ENCODE data around the gene RSAD2.
"Not testable (repeated sequence)": the region's sequence is repeated elsewhere in the genome, so short reads cannot be mapped to it uniquely, and the experiment has no call there.

RSAD2 gene

DNA sequence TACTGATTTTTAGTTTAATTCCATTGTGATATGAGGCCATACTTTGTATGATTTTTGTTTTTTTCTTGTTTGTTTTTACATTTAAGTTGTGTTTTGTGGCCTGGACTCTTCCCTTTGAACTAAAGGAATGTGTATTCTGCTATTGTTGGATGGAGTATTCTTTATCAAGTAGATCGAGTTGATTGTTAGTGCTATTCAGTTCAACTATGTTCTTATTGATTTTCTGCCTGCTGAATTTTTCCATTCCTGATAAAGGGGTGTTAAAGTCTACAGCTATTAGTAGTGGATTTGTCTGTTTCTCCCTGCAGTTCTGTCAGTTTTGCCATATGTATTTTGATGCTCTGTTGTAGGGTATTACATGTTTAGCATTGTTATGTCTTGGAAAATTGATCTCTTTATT, 54.2 kb downstream of the RSAD2 start:
- no peak overlapping the region for H3K27ac ChIP-seq (ENCODE audit: insufficient read depth, low read length, poor library complexity, severe bottlenecking)
- no peak for DNase-seq
- no peaks in the 10 kb centered on the region for H3K9me3 ChIP-seq (ENCODE audit: control insufficient read depth, low read length)
- H3K4me3 ChIP-seq (ENCODE audit: insufficient read depth, low read depth, low read length, poor library complexity, severe bottlenecking): no peak overlapping the region
- no peaks in the 10 kb centered on the region for H3K27me3 ChIP-seq (replicated peaks; ENCODE audit: control insufficient read depth, insufficient read depth, low read length, poor library complexity, severe bottlenecking)
- no peaks in the 10 kb centered on the region for H3K36me3 ChIP-seq (ENCODE audit: control insufficient read depth, insufficient read depth, low read length)
- H3K4me1 ChIP-seq (ENCODE audit: control insufficient read depth, insufficient read depth, low read length, poor library complexity, severe bottlenecking): peaks cover 8% of the 10 kb centered on the region

- H3K27ac ChIP-seq (ENCODE audit: insufficient read depth, low read length, poor library complexity, severe bottlenecking): no peak overlapping the region
- H3K27me3 ChIP-seq (replicated peaks; ENCODE audit: control insufficient read depth, insufficient read depth, low read length, poor library complexity, severe bottlenecking): no peaks in the 10 kb centered on the region
- H3K9me3 ChIP-seq (ENCODE audit: control insufficient read depth, low read length): no peaks in the 10 kb centered on the region
- no peak for DNase-seq
- H3K4me1 ChIP-seq (ENCODE audit: control insufficient read depth, insufficient read depth, low read length, poor library complexity, severe bottlenecking): peaks cover 8% of the 10 kb centered on the region
- H3K4me3 ChIP-seq (ENCODE audit: insufficient read depth, low read depth, low read length, poor library complexity, severe bottlenecking): no peak overlapping the region
- no peaks in the 10 kb centered on the region for H3K36me3 ChIP-seq (ENCODE audit: control insufficient read depth, insufficient read depth, low read length)
These were observed 54.6 kb downstream of the RSAD2 start for GRCh38 chr2:6932206-6932605.

- DNase-seq: no peak
- Histone ChIP-seq H3K4me3 (ENCODE audit: insufficient read depth, low read depth, low read length, poor library complexity, severe bottlenecking) (no peak overlapping the region), H3K27ac (ENCODE audit: insufficient read depth, low read length, poor library complexity, severe bottlenecking) (no peak overlapping the region), H3K36me3 (ENCODE audit: control insufficient read depth, insufficient read depth, low read length) (no peaks in the 10 kb centered on the region), H3K4me1 (ENCODE audit: control insufficient read depth, insufficient read depth, low read length, poor library complexity, severe bottlenecking) (peaks cover 8% of the 10 kb centered on the region), H3K9me3 (ENCODE audit: control insufficient read depth, low read length) (no peaks in the 10 kb centered on the region), H3K27me3 (replicated peaks; ENCODE audit: control insufficient read depth, insufficient read depth, low read length, poor library complexity, severe bottlenecking) (no peaks in the 10 kb centered on the region)
These were observed 55.3 kb downstream of the RSAD2 start for GRCh38 chr2:6932828-6933227.

DNA sequence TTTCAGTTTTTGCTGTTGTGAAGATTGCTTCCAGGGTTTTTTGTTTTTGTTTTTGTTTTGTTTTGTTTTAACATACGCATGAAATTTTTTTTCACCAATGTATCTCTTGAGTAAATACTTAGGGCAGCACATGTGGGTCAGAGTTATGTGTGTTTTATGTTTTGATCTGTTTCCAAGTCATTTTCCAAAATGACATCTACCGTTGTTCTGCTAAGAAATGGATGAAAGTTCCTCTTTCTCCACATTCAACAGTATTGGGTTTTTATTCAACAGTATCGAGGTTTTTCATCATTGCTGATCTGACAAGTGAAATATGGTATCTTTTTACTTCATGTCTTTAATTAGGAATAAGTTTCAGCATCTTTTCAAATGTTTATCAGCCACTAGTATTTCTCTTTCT, 56.3 kb downstream of the RSAD2 start:
- Histone ChIP-seq H3K9me3 (ENCODE audit: control insufficient read depth, low read length) (no peaks in the 10 kb centered on the region), H3K4me3 (ENCODE audit: insufficient read depth, low read depth, low read length, poor library complexity, severe bottlenecking) (no peak overlapping the region), H3K27me3 (replicated peaks; ENCODE audit: control insufficient read depth, insufficient read depth, low read length, poor library complexity, severe bottlenecking) (no peaks in the 10 kb centered on the region), H3K36me3 (ENCODE audit: control insufficient read depth, insufficient read depth, low read length) (no peaks in the 10 kb centered on the region), H3K4me1 (ENCODE audit: control insufficient read depth, insufficient read depth, low read length, poor library complexity, severe bottlenecking) (peaks cover 4% of the 10 kb centered on the region), H3K27ac (ENCODE audit: insufficient read depth, low read length, poor library complexity, severe bottlenecking) (no peak overlapping the region)
- no peak for DNase-seq

DNA sequence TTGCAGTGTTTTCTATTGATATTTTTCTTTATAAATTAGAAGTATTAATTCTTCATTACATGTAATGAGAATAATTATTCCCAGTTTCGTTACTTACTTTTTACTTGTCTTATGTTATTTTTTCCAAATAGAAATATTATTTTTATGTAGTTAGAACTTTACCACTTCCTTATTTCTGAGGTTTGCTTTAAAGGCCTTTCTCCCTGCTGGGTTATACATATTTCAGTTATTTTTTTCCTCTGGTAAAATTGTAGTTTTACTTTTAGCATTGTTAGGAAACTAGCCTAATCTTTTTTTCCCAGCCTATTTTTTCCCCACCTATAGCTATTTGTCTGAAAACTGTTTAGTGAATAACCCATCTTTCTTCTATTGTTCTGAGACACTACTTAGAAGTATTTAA, 56.8 kb downstream of the RSAD2 start:
- peaks cover 4% of the 10 kb centered on the region for H3K4me1 ChIP-seq (ENCODE audit: control insufficient read depth, insufficient read depth, low read length, poor library complexity, severe bottlenecking)
- no peak overlapping the region for H3K4me3 ChIP-seq (ENCODE audit: insufficient read depth, low read depth, low read length, poor library complexity, severe bottlenecking)
- no peak for DNase-seq
- H3K27ac ChIP-seq (ENCODE audit: insufficient read depth, low read length, poor library complexity, severe bottlenecking): no peak overlapping the region
- no peaks in the 10 kb centered on the region for H3K27me3 ChIP-seq (replicated peaks; ENCODE audit: control insufficient read depth, insufficient read depth, low read length, poor library complexity, severe bottlenecking)
- no peaks in the 10 kb centered on the region for H3K9me3 ChIP-seq (ENCODE audit: control insufficient read depth, low read length)
- no peaks in the 10 kb centered on the region for H3K36me3 ChIP-seq (ENCODE audit: control insufficient read depth, insufficient read depth, low read length)

DNA sequence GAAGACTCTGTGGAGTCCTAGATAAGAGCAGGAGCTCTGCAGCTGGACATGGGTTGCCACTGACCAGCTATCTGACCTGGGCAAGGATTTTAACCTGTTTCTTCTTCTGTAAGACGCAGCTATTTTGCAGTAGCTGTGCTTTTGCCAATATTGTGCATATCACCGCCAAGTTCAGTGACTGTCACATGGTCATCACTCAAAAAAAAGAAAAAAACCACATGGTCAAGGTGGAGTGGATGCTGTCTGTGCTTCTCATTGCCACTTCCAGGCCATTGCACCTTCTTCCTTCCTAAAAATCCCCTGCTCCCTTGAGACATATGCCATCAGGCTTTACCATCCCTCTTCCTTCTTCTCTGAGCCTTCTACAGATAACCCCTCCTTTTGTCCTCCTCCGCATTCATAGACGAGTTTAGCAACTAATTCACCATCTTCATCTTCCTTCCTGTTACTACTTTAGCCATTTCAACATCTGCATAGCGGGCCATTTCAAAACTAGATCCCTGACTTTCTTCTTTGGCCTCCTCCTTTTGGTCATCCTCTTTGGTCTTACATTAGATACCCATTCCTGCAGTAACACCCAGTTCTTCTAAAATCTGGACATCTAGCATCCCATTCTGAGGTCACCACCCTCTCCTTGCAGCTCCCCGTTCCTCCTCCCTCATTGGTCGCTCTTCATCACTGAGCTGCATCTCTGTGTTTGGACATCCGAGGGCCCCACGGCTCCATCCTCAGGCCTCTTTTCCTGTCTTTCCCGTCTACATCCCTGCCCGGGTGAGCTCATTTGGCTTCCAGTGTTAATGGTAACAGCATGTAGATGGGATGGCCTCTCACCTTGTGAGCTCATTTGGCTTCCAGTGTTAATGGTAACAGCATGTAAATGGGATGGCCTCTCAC, 57.4 kb downstream of the RSAD2 start:
- no peaks in the 10 kb centered on the region for H3K36me3 ChIP-seq (ENCODE audit: control insufficient read depth, insufficient read depth, low read length)
- H3K9me3 ChIP-seq (ENCODE audit: control insufficient read depth, low read length): no peaks in the 10 kb centered on the region
- H3K4me1 ChIP-seq (ENCODE audit: control insufficient read depth, insufficient read depth, low read length, poor library complexity, severe bottlenecking): peaks cover 4% of the 10 kb centered on the region
- H3K27me3 ChIP-seq (replicated peaks; ENCODE audit: control insufficient read depth, insufficient read depth, low read length, poor library complexity, severe bottlenecking): no peaks in the 10 kb centered on the region
- DNase-seq: no peak
- H3K27ac ChIP-seq (ENCODE audit: insufficient read depth, low read length, poor library complexity, severe bottlenecking): no peak overlapping the region
- no peak overlapping the region for H3K4me3 ChIP-seq (ENCODE audit: insufficient read depth, low read depth, low read length, poor library complexity, severe bottlenecking)

- H3K27me3 ChIP-seq (replicated peaks; ENCODE audit: control insufficient read depth, insufficient read depth, low read length, poor library complexity, severe bottlenecking); H3K36me3 ChIP-seq (ENCODE audit: control insufficient read depth, insufficient read depth, low read length); H3K4me3 ChIP-seq (ENCODE audit: insufficient read depth, low read depth, low read length, poor library complexity, severe bottlenecking); H3K27ac ChIP-seq (ENCODE audit: insufficient read depth, low read length, poor library complexity, severe bottlenecking); DNase-seq; H3K9me3 ChIP-seq (ENCODE audit: control insufficient read depth, low read length); H3K4me1 ChIP-seq (ENCODE audit: control insufficient read depth, insufficient read depth, low read length, poor library complexity, severe bottlenecking): not testable (repeated sequence)
These were observed 58.1 kb downstream of the RSAD2 start for GRCh38 chr2:6935652-6936020.

DNA sequence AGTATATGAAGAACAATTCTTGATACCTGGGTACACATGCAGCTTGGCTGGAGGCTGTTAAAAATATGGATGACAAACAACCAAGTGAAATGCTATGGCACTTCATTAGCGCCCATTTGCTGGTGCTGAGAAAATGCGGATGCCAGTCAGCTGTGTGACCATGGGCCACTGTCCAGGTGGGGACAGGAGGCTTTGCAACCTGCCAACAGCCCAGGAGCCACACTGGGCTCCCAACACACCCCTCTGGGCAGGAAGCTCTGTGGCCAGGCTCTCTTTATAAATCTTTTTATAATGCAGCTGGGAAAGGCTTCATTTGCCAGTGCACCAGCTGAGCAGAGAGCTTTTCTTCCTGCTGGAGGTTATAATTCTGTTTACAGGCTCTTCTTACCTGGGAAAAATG, 59.6 kb downstream of the RSAD2 start:
- H3K27ac ChIP-seq (ENCODE audit: insufficient read depth, low read length, poor library complexity, severe bottlenecking): no peak overlapping the region
- no peak overlapping the region for H3K4me3 ChIP-seq (ENCODE audit: insufficient read depth, low read depth, low read length, poor library complexity, severe bottlenecking)
- H3K36me3 ChIP-seq (ENCODE audit: control insufficient read depth, insufficient read depth, low read length): peaks cover 11% of the 10 kb centered on the region
- H3K9me3 ChIP-seq (ENCODE audit: control insufficient read depth, low read length): no peaks in the 10 kb centered on the region
- no peak for DNase-seq
- H3K27me3 ChIP-seq (replicated peaks; ENCODE audit: control insufficient read depth, insufficient read depth, low read length, poor library complexity, severe bottlenecking): no peaks in the 10 kb centered on the region
- peaks cover 4% of the 10 kb centered on the region for H3K4me1 ChIP-seq (ENCODE audit: control insufficient read depth, insufficient read depth, low read length, poor library complexity, severe bottlenecking)

DNA sequence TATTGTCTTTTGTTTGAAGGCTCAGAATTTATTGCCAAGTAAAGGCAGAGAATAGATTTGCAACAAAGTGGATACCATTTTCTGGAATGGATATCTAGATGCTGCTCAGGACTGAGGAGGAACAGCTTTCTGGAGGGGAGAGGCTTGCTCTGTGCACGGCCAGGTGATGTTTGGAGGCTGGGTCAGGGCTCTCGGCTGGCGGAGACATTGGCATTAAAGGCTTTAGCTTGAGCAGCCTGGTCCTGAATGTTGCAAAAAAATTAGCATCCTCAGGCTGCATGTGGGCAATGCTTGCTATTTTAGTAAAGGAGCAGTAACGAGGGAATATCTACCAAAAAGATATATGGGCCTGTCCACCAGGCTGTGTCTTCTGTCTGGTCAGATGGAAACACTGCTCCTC, 60.0 kb downstream of the RSAD2 start:
- Histone ChIP-seq H3K4me1 (ENCODE audit: control insufficient read depth, insufficient read depth, low read length, poor library complexity, severe bottlenecking) (peaks cover 4% of the 10 kb centered on the region), H3K4me3 (ENCODE audit: insufficient read depth, low read depth, low read length, poor library complexity, severe bottlenecking) (no peak overlapping the region)

DNA sequence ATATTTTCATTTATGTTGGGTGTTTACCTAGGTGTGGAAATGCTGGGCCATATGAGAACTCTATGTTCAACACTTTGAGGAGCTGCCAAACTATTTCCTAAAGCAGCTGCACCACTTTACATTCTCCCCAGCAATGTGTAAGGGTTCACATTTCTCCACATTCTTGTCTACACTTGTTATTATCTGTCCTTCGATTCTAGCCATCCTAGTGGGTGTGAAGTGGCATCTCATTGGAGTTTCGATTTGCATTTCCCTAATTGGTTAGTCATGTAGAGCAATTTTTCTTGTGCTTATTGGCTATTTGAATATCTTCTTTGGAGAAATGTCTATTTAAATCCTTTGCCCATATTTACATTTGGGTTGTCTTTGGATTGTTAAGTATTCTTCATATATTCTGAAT, 61.5 kb downstream of the RSAD2 start:
- no peak for DNase-seq
- H3K4me3 ChIP-seq (ENCODE audit: insufficient read depth, low read depth, low read length, poor library complexity, severe bottlenecking): no peak overlapping the region
- no peaks in the 10 kb centered on the region for H3K9me3 ChIP-seq (ENCODE audit: control insufficient read depth, low read length)
- peaks cover 4% of the 10 kb centered on the region for H3K4me1 ChIP-seq (ENCODE audit: control insufficient read depth, insufficient read depth, low read length, poor library complexity, severe bottlenecking)
- H3K27me3 ChIP-seq (replicated peaks; ENCODE audit: control insufficient read depth, insufficient read depth, low read length, poor library complexity, severe bottlenecking): no peaks in the 10 kb centered on the region
- H3K36me3 ChIP-seq (ENCODE audit: control insufficient read depth, insufficient read depth, low read length): peaks cover 22% of the 10 kb centered on the region
- no peak overlapping the region for H3K27ac ChIP-seq (ENCODE audit: insufficient read depth, low read length, poor library complexity, severe bottlenecking)

More for the DNA sequence above, 60.0 kb downstream of the RSAD2 start:
- no peak for DNase-seq
- H3K27me3 ChIP-seq (replicated peaks; ENCODE audit: control insufficient read depth, insufficient read depth, low read length, poor library complexity, severe bottlenecking): no peaks in the 10 kb centered on the region
- peaks cover 11% of the 10 kb centered on the region for H3K36me3 ChIP-seq (ENCODE audit: control insufficient read depth, insufficient read depth, low read length)
- no peaks in the 10 kb centered on the region for H3K9me3 ChIP-seq (ENCODE audit: control insufficient read depth, low read length)
- no peak overlapping the region for H3K27ac ChIP-seq (ENCODE audit: insufficient read depth, low read length, poor library complexity, severe bottlenecking)

Data from effector memory CD4-positive, alpha-beta T cell (primary cell).